IMR-90 (cell line): ENCODE results near the gene YJU2.

Source experiments
- CHD1 ChIP-seq: IDR thresholded peaks from 2 replicates; pipeline ENCODE4 v1.6.1; 2012; ENCODE audit warnings: low read depth, low read length, improper control_type of control experiment
- RAD21 ChIP-seq: IDR thresholded peaks from 2 replicates; pipeline ENCODE4 v1.6.1; 2012; ENCODE audit warnings: low read length, improper control_type of control experiment
- TF ChIP-seq, protein P1 (sequence below): conservative IDR thresholded peaks from 2 replicates; pipeline ENCODE4 v1.5.1; 2012; ENCODE audit warnings: mild to moderate bottlenecking, low read depth, low read length, improper control_type of control experiment

DNA sequence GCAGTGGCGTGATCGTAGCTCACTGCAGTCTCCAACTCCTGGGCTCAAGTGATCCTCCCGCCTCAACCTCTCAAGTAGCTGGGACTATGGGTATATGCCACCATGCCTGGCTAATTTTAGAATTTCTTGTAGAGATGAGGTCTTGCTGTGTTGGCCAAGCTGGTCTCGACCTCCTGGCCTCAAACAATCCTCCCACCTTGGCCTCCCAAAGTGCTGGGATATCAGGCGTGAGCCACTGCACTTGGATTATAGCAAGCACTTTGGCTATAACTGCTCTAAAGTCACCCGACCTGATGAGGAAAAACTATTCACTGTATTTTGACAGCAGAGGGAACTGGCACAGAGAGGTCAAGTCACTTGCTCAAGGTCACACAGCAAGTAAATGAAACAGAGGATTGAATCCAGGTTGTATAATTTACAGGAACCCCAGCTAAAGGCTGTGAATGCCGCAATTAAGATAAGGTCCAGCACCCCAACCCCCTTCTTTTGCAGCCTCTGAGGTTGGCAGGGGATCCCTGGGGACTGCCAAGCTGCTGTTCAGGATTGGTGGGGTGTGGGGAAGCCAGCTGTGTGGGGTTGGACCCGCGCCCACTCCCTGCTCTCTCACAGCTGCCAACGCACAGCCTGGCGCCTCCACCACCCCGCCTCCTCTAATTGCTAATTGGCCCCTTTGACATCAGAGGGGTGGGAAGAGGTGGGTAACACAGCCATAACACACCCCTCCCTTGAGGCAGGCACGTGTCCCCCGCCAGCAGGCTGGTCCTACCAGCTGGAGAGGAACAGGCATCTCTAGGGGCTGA, 49.3 kb downstream of the YJU2 start:
- TF ChIP-seq, protein P1, sequence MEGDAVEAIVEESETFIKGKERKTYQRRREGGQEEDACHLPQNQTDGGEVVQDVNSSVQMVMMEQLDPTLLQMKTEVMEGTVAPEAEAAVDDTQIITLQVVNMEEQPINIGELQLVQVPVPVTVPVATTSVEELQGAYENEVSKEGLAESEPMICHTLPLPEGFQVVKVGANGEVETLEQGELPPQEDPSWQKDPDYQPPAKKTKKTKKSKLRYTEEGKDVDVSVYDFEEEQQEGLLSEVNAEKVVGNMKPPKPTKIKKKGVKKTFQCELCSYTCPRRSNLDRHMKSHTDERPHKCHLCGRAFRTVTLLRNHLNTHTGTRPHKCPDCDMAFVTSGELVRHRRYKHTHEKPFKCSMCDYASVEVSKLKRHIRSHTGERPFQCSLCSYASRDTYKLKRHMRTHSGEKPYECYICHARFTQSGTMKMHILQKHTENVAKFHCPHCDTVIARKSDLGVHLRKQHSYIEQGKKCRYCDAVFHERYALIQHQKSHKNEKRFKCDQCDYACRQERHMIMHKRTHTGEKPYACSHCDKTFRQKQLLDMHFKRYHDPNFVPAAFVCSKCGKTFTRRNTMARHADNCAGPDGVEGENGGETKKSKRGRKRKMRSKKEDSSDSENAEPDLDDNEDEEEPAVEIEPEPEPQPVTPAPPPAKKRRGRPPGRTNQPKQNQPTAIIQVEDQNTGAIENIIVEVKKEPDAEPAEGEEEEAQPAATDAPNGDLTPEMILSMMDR: no peak
- TF ChIP-seq RAD21 (no peak), CHD1 (no peak)
